DMS79 (cell line): ENCODE measurements around the gene EEF1A2.

Source experiments
- DNase-seq: peaks from one replicate; lab custom pipeline; 2025; lab: John Stamatoyannopoulos, UW

EEF1A2 gene

DNA sequence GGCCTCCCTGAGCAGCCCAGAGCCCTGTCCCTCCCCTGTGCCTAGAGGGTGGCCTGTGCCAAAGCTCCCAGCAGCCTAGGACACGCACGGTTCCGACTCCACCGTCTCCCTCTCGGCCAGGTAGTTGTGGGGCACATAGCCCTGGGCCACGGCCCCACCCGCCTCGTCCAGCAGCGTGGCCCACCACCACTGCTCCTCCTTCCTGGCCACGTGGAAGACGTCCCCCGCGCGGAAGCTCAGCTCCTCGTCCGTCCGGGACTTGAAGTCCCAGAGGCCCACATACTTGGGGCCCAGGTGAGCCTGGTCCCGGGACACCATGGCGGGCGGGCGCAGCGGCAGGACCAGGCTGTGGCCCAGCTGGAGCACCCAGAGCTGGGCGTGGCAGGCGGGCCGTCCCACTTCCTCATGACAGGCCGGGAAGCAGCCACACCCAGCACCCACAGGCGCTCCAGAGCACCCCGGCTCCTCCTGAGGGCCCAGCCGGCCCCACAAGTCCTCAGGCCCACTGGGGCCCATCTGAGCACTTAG is 38.2 kb upstream of the EEF1A2 start, which contains the start of gene PTK6:
TSS of gene PTK6 (minus strand) at position 380 of the 528 bp plus-strand sequence. CDS start at position 318, 62 bp downstream.
- DNase-seq = no peak

DNA sequence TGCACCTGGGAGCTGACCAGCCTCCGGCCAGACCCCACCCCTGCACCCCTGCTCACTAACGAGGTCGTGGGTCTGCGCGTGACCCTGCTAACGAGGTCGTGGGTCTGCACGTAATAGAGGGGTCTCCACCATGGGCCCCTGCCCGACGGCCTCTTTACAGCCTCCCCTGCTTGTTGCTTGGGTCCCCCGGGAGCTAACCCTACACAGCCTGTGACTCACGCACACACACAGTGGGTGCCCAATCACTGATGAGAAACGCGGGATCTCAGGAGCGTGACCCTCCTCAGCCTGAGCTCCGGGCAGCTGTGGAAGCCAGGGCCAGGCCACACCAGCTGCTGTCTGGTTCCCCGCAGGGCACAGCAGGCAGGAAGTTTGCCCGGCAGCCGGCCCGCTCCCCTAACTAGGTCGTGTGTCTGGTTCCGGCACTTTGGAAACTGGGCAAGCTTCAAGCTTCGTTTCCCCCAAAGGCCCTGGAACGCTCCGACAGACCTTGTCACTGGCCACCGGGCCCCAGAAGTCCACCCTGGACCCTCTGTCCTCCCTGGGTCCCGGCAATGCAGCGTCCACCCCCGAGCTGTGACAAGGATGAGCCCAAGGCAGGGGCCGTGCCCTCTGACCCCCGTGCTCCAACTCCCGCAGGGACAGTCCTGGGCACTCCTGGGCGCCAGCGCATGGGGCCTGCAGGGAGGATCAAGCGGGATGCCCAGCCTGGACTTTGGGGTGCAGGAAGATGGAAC is 37.5 kb upstream of the EEF1A2 start:
- DNase-seq = no peak

DNA sequence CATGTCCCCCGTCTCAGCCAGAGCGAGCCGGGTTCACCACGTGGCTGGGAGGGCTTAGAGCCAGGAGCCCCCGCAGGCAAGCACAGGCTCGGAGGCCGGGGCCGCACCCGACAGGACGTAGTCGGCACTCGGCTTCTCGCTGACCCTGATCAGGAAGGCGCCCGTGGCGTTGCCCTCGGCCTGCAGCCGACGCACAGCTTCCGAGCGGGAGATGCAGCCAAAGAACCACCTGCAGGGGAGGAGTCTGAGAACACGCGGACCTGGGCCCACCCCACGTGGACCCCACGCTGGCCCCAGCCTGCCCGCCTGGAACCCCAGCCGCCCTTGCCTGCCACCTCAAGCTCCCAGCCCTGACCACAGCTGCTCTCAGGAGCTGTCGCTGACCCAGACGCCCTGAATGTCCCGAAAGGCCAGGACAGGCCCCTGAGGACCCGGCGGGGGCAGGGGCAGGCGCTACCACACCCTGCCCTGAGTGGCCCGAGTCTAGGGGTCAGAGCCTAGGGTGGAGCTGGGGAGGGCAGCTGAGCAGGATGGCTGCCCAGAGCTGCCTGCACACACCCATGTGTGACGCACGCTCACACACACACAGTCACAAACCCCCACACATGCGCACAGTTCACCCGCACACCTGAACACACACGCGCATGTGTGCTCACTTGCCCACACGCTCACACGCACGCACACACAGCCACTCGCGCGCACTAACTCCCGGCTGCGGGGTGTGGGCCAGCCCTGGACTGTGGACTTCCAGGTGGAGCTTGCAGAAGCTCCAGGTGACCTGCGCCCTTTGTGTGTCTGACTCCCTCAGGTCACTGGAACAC is 36.2 kb upstream of the EEF1A2 start:
- no peak for DNase-seq

DNA sequence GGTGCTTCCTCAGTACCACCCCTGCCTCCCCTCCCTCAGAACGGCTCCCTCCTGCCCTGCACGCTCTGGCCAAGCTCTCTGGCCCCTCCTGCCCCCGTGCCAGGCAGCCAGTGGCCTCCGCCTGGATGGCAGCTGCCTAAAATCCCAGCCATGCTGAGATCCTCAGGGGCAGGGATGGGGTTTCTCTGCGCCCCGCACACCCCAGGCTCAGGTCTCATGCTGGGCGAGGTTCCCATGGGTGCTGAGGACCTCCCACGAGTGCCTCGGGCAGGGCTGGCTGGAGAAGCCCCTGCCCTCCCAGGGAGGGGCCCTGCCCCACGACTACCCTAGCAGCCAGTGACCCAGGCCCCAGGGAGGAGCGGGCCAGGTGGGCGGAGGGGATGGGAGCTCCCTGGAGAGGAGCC is 35.5 kb upstream of the EEF1A2 start:
- DNase-seq = no peak

DNA sequence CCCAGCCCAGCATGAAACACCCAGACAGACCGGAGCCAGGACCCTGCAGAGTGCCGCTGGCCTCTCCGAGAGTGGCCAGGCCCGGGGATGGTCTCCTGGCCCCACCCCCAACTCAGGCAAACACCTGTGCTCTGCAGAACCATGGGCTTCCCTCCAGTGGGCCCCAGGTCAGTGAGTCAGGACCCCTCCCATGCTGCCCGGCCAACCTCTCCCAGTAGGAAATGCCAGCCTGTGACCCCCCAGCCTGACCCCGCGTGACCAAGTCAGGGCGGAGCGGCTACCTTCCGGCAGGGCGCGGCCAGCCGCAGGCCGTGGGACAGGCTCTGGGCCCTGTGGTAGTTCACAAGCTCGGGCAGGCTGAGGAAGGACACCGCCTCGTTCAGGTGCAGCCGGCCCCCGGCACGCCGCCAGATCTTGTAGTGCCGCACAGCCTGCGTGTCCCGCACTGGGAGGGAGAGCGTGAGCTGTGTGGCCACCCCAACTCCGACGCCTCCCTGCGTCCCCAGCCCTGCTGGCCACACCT is 35.0 kb upstream of the EEF1A2 start:
- DNase-seq = no peak

DNA sequence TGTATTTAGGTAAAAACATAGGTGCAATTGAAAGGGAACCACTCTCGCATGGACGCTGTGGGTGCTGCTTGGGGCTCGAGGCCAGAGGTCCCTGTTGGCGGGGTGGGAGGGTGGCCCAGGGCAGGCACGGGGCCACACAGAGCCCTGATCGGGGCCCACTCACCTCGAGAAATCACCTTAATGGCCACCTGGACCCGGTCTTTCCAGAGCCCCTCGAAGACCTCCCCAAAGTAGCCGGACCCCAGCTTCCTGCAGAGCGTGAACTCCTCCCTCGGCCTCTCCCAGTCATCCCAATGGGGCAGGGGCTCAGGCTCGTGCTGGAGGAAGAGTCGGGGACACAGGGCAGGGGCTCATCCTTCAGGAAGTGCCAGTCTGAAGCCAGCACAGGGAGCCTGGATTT is 34.5 kb upstream of the EEF1A2 start:
- no peak for DNase-seq

DNA sequence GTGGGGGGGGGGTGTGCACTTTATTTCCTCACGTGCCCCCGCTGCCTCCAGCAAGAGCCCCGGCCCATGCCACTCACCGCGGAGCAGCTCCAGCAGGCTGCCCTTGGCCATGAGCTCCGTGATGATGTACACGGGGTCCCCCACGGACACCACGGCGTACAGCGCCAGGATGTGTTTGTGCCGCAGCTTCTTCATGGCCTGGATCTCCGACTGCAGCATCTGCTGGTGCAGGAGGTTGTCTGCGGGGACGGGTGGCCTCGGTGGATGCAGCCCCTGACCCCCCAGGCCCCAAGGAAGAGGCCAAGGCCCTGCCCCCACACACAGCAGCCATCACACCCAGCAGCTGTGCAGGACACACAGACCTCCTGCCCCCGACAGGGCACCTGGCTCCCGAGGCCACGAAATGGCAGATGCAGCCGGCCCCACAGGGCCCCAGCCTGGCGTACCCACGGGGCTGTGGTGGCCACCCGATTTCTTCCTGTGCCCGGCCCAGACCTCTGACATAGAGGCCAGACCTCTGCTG is 33.6 kb upstream of the EEF1A2 start:
- no peak for DNase-seq

DNA sequence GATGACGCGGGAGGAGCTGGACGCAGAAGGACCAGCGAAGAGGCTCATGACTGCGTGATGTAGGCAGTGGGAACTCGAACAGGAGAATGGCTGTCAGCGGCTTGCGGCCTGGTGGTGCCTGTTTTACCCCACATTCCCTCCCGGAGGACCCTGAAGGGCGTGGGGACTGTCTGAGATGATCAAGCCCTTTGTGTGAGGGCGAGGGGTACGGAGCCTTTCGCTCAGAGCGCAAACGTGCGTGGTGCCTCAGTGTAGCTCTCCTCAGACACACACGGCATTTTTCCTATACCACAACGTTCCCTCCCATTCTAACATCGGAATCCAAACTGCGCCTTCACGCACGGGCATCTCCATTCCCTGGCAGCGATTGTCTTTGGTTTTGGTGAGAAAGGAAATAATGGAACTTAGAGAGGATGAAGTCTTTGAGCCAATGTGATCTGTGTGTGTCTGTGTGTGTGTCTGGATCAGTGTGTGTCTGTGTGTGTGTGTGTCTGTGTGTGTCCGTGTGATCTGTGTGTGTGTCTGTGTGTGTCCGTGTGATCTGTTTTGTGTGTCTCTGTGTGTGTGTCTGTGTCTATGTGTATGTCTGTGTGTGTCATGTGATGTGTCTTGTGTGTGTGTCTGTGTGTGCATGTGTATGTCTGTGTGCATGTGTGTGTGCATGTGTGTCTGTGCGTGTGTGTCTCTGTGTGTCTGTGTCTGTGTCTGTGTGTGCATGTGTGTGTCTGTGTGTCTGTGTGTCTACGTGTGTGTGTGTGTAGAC is 33.0 kb upstream of the EEF1A2 start:
- no peak for DNase-seq

DNA sequence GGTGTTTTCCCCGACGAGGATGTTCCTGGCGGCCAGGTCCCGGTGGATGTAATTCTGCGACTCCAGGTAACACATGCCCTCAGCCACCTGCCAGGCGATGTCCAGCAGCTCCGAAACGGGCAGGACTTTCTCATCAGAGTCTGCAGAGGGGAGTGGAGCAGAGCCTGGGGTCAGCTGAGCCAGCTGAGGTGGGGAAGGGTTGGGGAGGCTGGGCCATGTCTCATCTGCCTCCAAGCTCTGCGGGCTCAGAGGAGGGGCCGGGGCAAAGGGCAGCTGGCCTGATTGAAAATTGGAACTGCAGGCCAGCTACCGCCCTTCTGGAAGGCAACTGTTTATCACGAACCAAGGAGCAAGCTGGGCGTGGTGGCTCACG is 31.9 kb upstream of the EEF1A2 start:
- DNase-seq = no peak

DNA sequence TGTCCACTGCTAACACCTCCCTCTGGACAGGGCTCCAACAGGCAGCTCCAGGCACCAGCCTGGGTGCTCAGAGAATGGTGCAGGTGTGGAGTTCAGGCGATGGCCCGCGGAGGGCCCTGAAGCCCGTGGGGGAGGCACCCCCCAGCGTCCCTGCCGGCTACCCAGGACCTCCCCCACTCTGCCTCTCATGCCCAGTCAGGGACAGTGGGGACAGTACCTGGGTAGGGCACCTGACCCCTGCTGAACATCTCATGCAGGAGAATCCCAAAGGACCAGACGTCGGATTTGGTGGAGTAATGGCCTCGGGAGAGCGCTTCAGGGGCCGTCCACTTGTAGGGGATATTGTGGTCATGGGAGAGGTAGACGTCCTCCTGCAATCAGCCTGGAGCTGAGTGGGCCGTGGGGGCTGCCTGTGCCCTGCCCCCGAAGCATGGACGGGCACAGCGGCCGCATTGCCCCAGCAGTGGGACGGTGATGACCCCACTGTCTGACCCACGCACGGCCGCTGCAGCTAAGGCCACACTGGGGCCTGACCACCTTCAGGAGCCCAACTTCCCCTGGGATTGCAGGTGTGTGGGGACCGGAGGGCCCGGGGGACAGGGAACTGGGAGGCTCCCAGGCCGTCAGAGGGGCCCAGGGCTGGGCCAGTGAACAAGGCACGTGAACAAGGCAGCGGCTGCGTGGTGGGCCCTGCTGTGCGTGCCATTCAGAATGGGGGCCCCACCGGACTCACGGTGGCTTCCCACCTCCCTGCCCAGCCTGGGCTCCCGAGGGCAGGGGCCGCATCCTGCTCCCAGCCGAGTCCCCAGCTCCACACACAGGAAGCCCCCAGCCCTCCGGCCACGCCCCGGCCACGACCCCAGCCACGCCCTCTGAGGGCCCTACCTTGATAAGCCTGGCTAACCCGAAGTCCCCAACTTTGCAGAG is 31.2 kb upstream of the EEF1A2 start:
- DNase-seq = no peak

DNA sequence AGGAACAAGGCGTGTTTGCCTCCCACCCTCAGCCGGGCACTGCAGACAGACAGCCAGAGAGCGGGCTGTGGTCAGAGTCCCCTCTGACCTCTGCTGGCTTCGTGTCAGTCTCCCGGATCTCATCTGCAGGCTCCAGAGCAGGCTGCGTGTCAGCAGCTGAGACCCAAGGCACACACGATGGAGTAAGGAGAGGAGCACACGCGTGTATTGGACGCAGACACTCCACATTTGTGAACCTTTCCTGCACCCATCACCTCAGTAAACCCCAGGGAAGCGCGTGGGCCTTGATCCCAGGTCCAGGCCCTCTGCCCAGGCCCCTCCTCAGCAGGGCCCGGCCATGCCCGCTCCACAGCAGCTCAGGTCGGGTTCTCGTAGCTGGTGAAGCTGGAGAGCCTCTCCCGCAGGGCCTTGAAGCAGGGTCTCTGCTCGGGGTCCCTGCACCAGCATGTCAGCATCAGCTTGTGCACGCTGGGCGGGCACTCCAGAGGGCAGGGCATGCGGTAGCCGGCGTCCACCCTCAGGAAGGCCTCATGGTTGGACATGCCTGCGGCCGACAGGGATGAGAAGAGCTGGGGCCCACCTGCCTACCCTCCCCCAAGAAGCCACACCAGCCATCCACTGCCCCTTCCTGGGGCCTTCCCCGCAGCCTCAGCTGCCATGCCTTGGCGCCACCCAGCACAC is 30.4 kb upstream of the EEF1A2 start:
- DNase-seq = no peak

DNA sequence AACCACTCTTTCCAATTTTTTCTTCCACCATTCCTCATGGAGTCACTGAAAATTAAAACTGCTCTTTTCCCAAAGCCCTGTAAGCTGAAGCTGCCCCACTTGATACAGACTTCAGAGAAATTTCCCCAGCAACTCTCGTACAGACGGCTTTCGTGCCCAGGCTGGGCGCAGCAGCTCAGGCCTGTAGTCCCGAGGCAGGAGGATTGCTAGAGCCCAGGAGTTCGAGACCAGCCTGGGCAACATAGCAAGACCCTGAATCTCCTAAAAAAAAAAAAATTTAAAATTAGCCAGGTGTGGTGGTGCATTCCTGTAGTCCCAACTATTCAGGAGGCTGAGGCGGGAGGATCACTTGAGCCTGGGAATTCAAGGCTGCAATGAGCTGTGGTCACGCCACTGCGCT is 28.3 kb upstream of the EEF1A2 start:
- DNase-seq = no peak

DNA sequence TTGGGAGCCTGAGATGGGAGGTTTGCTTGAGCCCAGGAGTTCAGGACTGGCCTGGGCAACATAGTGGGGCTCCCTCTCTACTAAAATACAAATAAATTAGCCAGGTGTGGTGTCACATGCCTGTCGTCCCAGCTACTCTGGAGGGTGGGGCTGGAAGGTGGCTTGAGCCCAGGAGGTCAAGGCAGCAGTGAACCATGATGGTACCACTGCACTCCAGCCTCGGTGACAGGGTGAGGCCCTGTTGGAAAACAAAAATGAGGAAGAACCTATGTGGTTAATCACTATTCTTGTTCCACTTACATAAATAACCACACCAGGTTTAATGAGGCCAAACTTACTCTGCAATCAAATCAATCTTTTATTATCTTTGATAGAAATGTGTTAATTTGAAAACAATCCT is 27.1 kb upstream of the EEF1A2 start:
- no peak for DNase-seq

DNA sequence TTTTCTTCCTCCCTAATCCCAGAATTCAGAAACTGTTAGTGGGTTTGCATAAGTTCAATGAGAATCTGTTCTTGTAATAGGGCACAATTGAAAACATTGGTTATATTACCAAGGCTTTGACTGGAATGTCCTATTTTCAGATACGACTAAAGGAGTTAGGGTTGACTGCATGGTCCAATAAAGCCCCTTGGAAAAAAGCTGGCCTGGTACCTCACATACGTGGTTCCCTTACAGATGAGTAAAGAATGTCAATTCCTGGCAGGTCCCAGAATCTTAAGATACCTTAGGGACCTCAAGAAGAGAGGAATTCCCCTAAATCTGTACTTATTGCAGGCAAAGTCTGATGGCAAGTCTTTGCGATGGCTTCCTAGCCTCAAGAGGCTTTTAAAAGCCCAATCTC is 26.3 kb upstream of the EEF1A2 start:
- no peak for DNase-seq

DNA sequence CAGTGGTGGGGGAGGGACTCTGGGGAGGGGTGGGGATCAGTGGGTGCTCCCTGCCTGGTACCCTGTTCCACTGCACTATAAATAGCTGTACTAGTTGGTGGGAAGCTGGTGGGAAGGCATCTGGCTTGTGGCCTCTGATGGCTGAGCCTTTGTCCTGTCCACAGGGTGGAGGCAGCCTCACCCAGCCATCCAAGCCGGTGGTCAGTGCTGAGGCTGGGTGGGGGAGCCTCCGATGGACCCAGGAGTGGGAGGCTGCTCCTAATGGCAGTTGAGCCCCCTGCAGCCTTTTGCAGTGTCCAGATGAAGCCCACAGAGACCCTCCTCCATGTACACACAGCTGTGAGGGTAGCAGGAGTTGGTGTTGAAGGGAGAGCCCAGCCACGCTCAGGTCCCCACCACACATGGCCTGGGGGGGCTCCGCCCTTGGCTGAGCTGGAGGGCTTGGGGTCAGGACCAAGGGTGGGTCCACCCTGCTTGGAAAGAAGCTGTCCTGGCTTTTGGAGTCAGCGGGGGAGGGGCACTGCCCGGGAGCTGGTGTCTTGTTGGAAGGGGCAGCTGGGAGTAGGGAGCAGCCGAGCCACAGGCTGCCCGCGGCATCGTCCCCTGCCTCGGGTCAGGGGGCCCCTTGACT is 24.2 kb upstream of the EEF1A2 start:
- no peak for DNase-seq

DNA sequence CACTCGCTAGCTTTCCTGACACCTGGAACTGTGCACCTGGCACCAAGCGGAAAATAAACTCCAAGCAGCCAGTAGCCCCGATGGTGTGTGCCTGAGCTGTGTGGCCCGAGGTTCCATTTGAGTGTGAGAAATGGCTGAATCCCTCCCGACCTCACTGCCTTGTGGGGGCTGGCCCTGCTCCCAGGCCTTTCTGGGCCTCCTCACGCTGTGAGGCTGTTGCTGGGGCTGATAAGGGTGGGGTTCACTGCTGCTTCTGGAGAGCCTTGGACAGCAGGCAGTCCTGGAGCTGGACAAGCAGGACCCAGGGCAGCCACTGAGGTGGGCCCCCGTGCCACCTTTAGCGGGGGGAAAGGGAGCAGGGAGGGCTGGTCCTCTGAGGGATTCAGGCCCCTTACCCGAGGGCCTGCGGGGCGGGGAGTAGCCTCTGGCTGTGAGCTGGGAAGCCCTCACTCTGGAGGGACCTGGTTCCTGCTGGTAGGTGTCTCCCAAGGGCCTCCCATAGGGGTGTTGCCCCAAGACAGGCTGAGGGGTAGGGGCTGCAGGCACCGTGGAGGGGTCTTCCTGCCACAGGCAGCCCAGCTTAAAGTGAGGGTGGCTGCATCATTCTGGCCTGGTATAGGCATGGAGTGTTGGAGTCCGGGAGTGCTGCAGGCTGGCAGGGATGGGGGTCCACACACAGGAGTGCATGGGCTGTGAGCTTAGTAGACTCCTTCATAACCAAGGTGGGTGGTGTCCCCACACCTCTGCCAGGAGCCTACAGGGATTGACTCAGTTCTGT is 23.4 kb upstream of the EEF1A2 start:
- DNase-seq = no peak

DNA sequence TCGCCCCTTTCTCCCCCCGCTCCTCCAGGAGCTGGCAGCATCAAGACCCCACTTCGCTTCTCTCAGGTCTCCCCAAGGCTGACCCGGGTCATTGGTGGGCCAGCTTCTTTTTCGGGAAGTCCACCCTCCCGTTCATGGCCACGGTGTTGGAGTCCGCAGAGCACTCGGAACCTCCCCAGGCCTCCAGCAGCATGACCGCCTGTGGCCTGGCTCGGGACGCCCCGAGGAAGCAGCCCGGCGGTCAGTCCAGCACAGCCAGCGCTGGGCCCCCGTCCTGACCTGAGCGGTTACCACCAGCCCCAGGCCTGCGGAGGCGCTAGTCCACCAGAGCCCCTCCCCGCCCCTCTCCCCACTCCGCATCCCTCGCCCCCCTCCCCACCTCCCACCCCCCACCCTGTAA is 22.7 kb upstream of the EEF1A2 start:
- no peak for DNase-seq

DNA sequence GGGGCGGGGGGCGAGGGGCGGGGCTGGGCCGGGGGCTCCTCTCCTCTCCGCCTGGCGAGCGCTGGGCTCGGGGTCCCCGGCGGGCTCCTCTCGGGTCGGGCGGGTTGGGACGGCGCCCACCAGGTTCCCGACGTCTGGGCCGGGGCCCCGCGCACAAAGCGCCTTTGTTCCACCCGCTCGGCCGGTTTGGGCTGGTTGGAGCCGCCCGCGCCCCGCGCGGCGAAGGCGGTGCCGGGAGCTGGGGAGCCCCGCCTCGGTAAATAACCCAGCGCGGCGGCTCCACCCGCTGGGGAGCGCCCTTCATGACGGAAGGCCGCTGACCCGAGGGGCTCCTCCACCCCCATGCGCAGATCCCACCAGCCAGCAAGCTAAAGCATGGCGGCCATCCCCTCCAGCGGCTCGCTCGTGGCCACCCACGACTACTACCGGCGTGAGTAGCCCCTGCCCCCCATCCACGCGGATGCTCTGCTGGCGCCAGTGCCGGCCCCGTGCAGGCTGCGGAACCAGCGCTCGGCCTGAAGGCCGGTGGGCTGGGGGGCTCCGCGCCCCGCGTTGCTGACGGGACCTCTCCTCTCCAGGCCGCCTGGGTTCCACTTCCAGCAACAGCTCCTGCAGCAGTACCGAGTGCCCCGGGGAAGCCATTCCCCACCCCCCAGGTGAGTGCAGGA is 22.2 kb upstream of the EEF1A2 start:
- peak; percentile 27 for DNase-seq
